ENCODE results near the gene VWA2. TPM values are rescaled to one million over a fixed set of nuclear protein-coding genes. Genes with fewer than 3 reads are reported as not detected.

VWA2 gene
- total and polyA plus RNA-seq, 4 donors = 1.6 to 18.3 (median 8.4) TPM

DNA sequence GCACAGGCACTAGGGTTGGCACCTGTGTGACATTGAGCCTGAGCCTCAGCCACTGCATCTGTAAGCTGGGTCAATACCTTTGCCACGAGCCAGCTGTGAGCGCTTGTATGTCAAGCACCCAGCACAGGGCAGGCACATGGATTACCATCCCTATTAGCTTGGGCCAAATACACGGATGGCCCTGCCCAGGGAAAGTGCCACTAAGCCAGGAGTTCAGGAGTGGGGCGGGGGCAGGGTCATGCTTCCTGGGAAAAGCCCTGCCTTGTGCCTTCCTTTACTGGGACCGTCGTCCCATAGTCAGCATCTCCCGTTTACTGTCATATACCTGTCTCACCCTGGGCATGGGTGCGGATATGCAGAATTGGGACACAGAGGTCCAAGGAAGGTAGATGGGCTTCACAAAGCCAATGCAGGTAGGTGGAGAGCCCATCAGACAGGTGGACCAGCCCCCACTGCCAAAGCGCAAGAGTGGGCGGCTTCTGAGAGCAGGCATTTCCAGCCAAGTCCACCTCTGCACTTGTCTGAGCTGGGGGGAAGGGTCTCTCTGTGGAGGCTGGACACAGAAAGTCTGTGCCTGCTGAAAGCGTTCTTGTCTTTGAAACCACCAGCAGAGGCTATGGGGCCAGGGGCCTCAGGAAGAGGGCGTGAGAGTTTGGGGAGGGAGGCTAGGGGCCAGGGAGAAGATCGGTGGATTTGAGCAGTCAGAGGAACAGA lies 72.6 kb downstream of the VWA2 start:
- peaks cover 0 to 2% (median 0%) of the 10 kb centered on the region in 4 donors for H3K9me3 ChIP-seq (ENCODE audit: control insufficient read depth in 4 of 4, insufficient read depth in 3 of 4, low read length in 3 of 4)
- TF ChIP-seq, protein P1, sequence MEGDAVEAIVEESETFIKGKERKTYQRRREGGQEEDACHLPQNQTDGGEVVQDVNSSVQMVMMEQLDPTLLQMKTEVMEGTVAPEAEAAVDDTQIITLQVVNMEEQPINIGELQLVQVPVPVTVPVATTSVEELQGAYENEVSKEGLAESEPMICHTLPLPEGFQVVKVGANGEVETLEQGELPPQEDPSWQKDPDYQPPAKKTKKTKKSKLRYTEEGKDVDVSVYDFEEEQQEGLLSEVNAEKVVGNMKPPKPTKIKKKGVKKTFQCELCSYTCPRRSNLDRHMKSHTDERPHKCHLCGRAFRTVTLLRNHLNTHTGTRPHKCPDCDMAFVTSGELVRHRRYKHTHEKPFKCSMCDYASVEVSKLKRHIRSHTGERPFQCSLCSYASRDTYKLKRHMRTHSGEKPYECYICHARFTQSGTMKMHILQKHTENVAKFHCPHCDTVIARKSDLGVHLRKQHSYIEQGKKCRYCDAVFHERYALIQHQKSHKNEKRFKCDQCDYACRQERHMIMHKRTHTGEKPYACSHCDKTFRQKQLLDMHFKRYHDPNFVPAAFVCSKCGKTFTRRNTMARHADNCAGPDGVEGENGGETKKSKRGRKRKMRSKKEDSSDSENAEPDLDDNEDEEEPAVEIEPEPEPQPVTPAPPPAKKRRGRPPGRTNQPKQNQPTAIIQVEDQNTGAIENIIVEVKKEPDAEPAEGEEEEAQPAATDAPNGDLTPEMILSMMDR (IDR thresholded peaks at IDR 0.05; ENCODE audit: control extremely low read depth, extremely low read depth) = no peak
- 84 to 88% methylated on average over 13 of the region's 13 CpGs for WGBS, 2 donors
- no peak overlapping the region for H3K4me3 ChIP-seq
- DNase-seq (no peak), ATAC-seq (ENCODE audit: insufficient read depth, low FRiP score) (no peak)
- H3K27me3 ChIP-seq (ENCODE audit: control insufficient read depth in 3 of 3, insufficient read depth in 3 of 3, low read length in 2 of 3) = no peaks in the 10 kb centered on the region
- peaks cover 0 to 6% (median 0%) of the 10 kb centered on the region in 5 donors for H3K4me1 ChIP-seq (ENCODE audit: control insufficient read depth in 5 of 5, insufficient read depth in 5 of 5, low read length in 5 of 5)
- H3K9ac ChIP-seq (ENCODE audit: insufficient read depth in 1 of 2, low read length in 2 of 2) = no peak overlapping the region
- peaks cover 0 to 10% (median 2%) of the 10 kb centered on the region in 4 donors for H3K36me3 ChIP-seq (ENCODE audit: control insufficient read depth in 4 of 4, insufficient read depth in 4 of 4, low read length in 4 of 4)
- no peak overlapping the region for H3K27ac ChIP-seq (ENCODE audit: low read depth in 1 of 2, low read length in 1 of 2)

DNA sequence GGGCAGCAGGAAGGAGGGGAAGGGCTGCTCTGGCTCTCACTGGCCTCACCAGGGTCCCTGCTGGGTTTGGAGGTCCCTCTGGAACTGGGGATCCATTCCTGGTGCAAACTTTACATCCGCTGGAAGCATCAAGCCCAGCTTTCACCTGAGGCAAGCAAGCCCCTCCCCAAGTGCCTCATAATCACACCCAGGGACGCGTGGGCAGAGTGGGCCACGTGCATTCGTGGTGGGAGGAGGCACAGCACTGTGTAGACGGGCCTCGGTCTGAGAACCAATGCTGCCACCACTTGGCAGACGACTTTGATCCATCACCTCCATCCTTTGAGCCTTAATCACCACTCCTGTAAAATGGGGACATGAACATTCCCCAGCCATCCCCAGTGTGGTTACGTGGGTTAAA lies 74.1 kb downstream of the VWA2 start:
- DNase-seq (no peak), ATAC-seq (ENCODE audit: insufficient read depth, low FRiP score) (no peak)
- H3K9me3 ChIP-seq (ENCODE audit: control insufficient read depth in 4 of 4, insufficient read depth in 3 of 4, low read length in 3 of 4) = peaks cover 0 to 2% (median 0%) of the 10 kb centered on the region in 4 donors
- H3K9ac ChIP-seq (ENCODE audit: insufficient read depth in 1 of 2, low read length in 2 of 2) = no peak overlapping the region
- H3K27me3 ChIP-seq (ENCODE audit: control insufficient read depth in 3 of 3, insufficient read depth in 3 of 3, low read length in 2 of 3) = no peaks in the 10 kb centered on the region
- no peak overlapping the region for H3K4me3 ChIP-seq
- no peak overlapping the region for H3K27ac ChIP-seq (ENCODE audit: low read depth in 1 of 2, low read length in 1 of 2)
- H3K36me3 ChIP-seq (ENCODE audit: control insufficient read depth in 4 of 4, insufficient read depth in 4 of 4, low read length in 4 of 4) = peaks cover 0 to 7% (median 2%) of the 10 kb centered on the region in 4 donors
- 90 to 98% methylated on average over 9 of the region's 9 CpGs for WGBS, 2 donors
- TF ChIP-seq, protein P1 (IDR thresholded peaks at IDR 0.05; ENCODE audit: control extremely low read depth, extremely low read depth) = no peak
- no peaks in the 10 kb centered on the region for H3K4me1 ChIP-seq (ENCODE audit: control insufficient read depth in 5 of 5, insufficient read depth in 5 of 5, low read length in 5 of 5)

DNA sequence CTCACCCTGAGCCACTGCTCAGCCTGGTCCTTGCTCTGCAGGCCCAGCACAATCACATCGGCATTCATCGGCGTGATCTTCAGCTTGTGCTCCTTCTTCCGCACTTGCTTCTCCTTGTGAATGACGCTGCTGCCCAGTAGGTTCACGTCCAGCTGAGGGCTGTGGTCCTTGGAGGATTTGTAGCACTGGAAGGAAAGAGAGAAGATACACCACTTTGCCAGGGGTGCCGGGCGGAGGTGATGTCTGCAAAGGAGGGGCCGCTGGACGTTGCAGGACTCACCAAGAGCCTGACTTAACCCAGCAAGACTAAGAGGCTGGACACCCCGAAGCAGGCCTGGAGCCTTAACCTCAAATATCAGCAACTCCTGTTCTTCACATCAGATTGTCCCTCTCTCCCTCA lies 74.8 kb downstream of the VWA2 start:
- Histone ChIP-seq H3K27me3 (ENCODE audit: control insufficient read depth in 3 of 3, insufficient read depth in 3 of 3, low read length in 2 of 3) (no peaks in the 10 kb centered on the region), H3K27ac (ENCODE audit: low read depth in 1 of 2, low read length in 1 of 2) (no peak overlapping the region), H3K36me3 (ENCODE audit: control insufficient read depth in 4 of 4, insufficient read depth in 4 of 4, low read length in 4 of 4) (peaks cover 0 to 7% (median 2%) of the 10 kb centered on the region in 4 donors), H3K9ac (ENCODE audit: insufficient read depth in 1 of 2, low read length in 2 of 2) (no peak overlapping the region), H3K4me3 (no peak overlapping the region), H3K4me1 (ENCODE audit: control insufficient read depth in 5 of 5, insufficient read depth in 5 of 5, low read length in 5 of 5) (no peaks in the 10 kb centered on the region), H3K9me3 (ENCODE audit: control insufficient read depth in 4 of 4, insufficient read depth in 3 of 4, low read length in 3 of 4) (peaks cover 0 to 2% (median 0%) of the 10 kb centered on the region in 4 donors)
- WGBS, 2 donors = 86 to 90% methylated on average over 11 of the region's 11 CpGs
- DNase-seq (no peak), ATAC-seq (ENCODE audit: insufficient read depth, low FRiP score) (no peak)
- TF ChIP-seq, protein P1 (IDR thresholded peaks at IDR 0.05; ENCODE audit: control extremely low read depth, extremely low read depth) = no peak
